K562 (cell line): ENCODE measurements around the gene HOXC11. TPM values are rescaled to one million over a fixed set of nuclear protein-coding genes. Genes with fewer than 3 reads are reported as not detected.

Source experiments
- ATAC-seq: fragments of 200-7000 bp; cut with Tn5 transposase; 3 replicates; pipeline ENCODE4 v1.9.1; 2020; ENCODE audit warnings: moderate library complexity
- BruUV-seq: library from RNA; stranded (reverse); fragments of 400-500 nt; replicated peaks from 2 replicates; lab custom pipeline; 2021; lab: Mats Ljungman, UMichigan
- CTCF ChIA-PET: fragments of 300-600 bp; formaldehyde crosslinking; extraction: SDS; loops from one replicate; lab custom pipeline; 2021; ENCODE audit warnings: low intra/inter-chr PET ratio; lab: Yijun Ruan, JAX
- POLR2A ChIA-PET: fragments of 300-600, 350-650 bp; sonication (Branson Sonifier 250); formaldehyde crosslinking; extraction: SDS; loops from one replicate; lab custom pipeline; 2021; ENCODE audit warnings: antibody characterized with exemption, inconsistent platforms; lab: Yijun Ruan, JAX
- DNase-seq, 4 experiments: peaks; one replicate each; pipeline versions ENCODE4 v3.0.0 to v3.0.0-alpha.2; 2011 to 2018; ENCODE audit warnings: low spot score in 3 of 4, mixed read lengths in 3 of 4; ENCODE audit errors: extremely low read depth in 1 of 4
- FAIRE-seq: peaks from 2 replicates; lab custom pipeline; 2011; peaks lifted over from hg19 to GRCh38; lab: Jason Lieb, UNC
- H2AFZ ChIP-seq: 2 replicates; pipeline ENCODE4 v1.6.0; 2011; ENCODE audit warnings: low read depth, low read length, control low read depth, inconsistent platforms
- H3K27ac ChIP-seq: fragments of 200-600 bp; 3 replicates; pipeline ENCODE4 v1.8.0; 2011; ENCODE audit warnings: low read depth, mild to moderate bottlenecking, control low read depth, inconsistent platforms, low read length, moderate library complexity, mixed read lengths; ENCODE audit errors: extremely low read depth
- H3K27me3 ChIP-seq, 2 experiments: fragments of 300-600 bp in 1 of 2; 2 replicates in 1 of 2; 3 replicates in 1 of 2; pipeline versions ENCODE4 v1.6.0 to v1.8.0; 2011; ENCODE audit warnings: inconsistent platforms in 2 of 2, low read length in 2 of 2, mild to moderate bottlenecking in 1 of 2, mixed read lengths in 1 of 2, moderate library complexity in 1 of 2; ENCODE audit not compliant: control insufficient read depth in 2 of 2, insufficient read depth in 2 of 2
- H3K36me3 ChIP-seq: fragments of 300-600 bp; 3 replicates; pipeline ENCODE4 v1.8.0; 2011; ENCODE audit warnings: mild to moderate bottlenecking, low read length, inconsistent platforms; ENCODE audit not compliant: control insufficient read depth, insufficient read depth
- H3K4me1 ChIP-seq, 2 experiments: fragments of 200-600 bp in 1 of 2; replicated peaks in 1 of 2; 2 replicates in 1 of 2; 3 replicates in 1 of 2; pipeline versions ENCODE4 v1.5.1 to v1.8.0; 2011; ENCODE audit warnings: inconsistent platforms in 2 of 2, low read length in 2 of 2, mild to moderate bottlenecking in 1 of 2, mixed read lengths in 1 of 2, moderate library complexity in 1 of 2; ENCODE audit not compliant: control insufficient read depth in 2 of 2, insufficient read depth in 2 of 2
- H3K4me2 ChIP-seq: 2 replicates; pipeline ENCODE4 v1.6.1; 2011; ENCODE audit warnings: low read length, control low read depth, inconsistent platforms, mixed read lengths; ENCODE audit not compliant: insufficient read depth
- H3K4me3 ChIP-seq: fragments of 200-600 bp; sonication (generic), shearing (Covaris generic); 2 replicates; pipeline ENCODE4 v1.5.1; 2016; ENCODE audit warnings: control low read depth, inconsistent platforms
- H3K79me2 ChIP-seq: fragments of 200-600 bp; 3 replicates; pipeline ENCODE4 v1.8.0; 2011; ENCODE audit warnings: low read length, inconsistent platforms; ENCODE audit not compliant: control insufficient read depth, insufficient read depth
- H3K9ac ChIP-seq, 2 experiments: 2 replicates each; pipeline versions ENCODE4 v1.6.0 to v1.6.1; 2011; ENCODE audit warnings: low read depth in 2 of 2, low read length in 2 of 2, control low read depth in 1 of 2, inconsistent platforms in 1 of 2, mild to moderate bottlenecking in 1 of 2, mixed read lengths in 1 of 2; ENCODE audit not compliant: insufficient read depth in 1 of 2
- H3K9me1 ChIP-seq: one replicate; pipeline ENCODE4 v1.6.0; 2011; ENCODE audit warnings: inconsistent platforms, mild to moderate bottlenecking, low read length, moderate library complexity; ENCODE audit not compliant: control insufficient read depth, insufficient read depth
- H3K9me3 ChIP-seq: replicated peaks from 2 replicates; pipeline ENCODE4 v1.5.1; 2011; ENCODE audit warnings: low read depth, low read length, inconsistent platforms; ENCODE audit not compliant: control insufficient read depth, insufficient read depth
- H4K20me1 ChIP-seq: replicated peaks from 2 replicates; pipeline ENCODE4 v1.6.1; 2011; ENCODE audit warnings: low read length, inconsistent platforms, mixed read lengths; ENCODE audit not compliant: control insufficient read depth, insufficient read depth
- CCNT2 ChIP-seq: IDR thresholded peaks from 2 replicates; pipeline ENCODE4 v1.6.1; 2011; ENCODE audit warnings: borderline replicate concordance, low read depth, mild to moderate bottlenecking, moderate library complexity, mixed read lengths, low read length; ENCODE audit not compliant: insufficient read length; ENCODE audit errors: extremely low read depth
- CEBPG ChIP-seq, 3 experiments: fragments of 200-800 bp in 1 of 3; sonication (Bioruptor generic) in 1 of 3; sonication (generic) in 1 of 3; formaldehyde crosslinking in 1 of 3; IDR thresholded peaks in 2 of 3; conservative IDR thresholded peaks in 1 of 3; 2 replicates each; pipeline versions ENCODE4 v1.6.1 to v1.8.0; 2016 to 2022; ENCODE audit warnings: missing compliant biosample characterization in 2 of 3, missing genetic modification characterization in 2 of 3, mild to moderate bottlenecking in 1 of 3, missing genetic modification reagents in 1 of 3
- EGR1 ChIP-seq: fragments of 450-650 bp; conservative IDR thresholded peaks from 2 replicates; pipeline ENCODE4 v1.6.1; 2017; ENCODE audit warnings: mild to moderate bottlenecking
- POLR2G ChIP-seq: fragments of 200-400 bp; formaldehyde crosslinking; IDR thresholded peaks from 2 replicates; pipeline ENCODE4 v1.6.1; 2017; ENCODE audit warnings: low read depth, mild to moderate bottlenecking, antibody characterized with exemption, low read length, moderate library complexity
- PYGO2 ChIP-seq: fragments of 450-650 bp; IDR thresholded peaks from 2 replicates; pipeline ENCODE4 v1.6.1; 2016; ENCODE audit warnings: mild to moderate bottlenecking, missing genetic modification characterization, moderate library complexity, missing compliant biosample characterization
- ZBTB33 ChIP-seq: sonication (generic); formaldehyde crosslinking; IDR thresholded peaks from 2 replicates; pipeline ENCODE4 v1.8.1; 2023; ENCODE audit warnings: mild to moderate bottlenecking, missing genetic modification reagents
- ZFX ChIP-seq: sonication (generic); formaldehyde crosslinking; IDR thresholded peaks from 2 replicates; pipeline ENCODE4 v1.8.0; 2022; ENCODE audit warnings: mild to moderate bottlenecking, missing genetic modification reagents, moderate library complexity
- ZSCAN32 ChIP-seq: fragments of 450-650 bp; formaldehyde crosslinking; IDR thresholded peaks from 2 replicates; pipeline ENCODE4 v1.4.0; 2020; ENCODE audit warnings: mild to moderate bottlenecking, moderate library complexity
- WGBS: fragments of 100-300 bp; shearing (Covaris generic); methylation state at CpG from one replicate; pipeline ENCODE4 v1.1.6; 2016; ENCODE audit warnings: low coverage, mixed read lengths; ENCODE audit not compliant: insufficient coverage; ENCODE audit errors: missing lambda C conversion rate; 5-methylcytosine and 5-hydroxymethylcytosine counted together
- in situ Hi-C: fragments of 300-500 bp; cut with MboI; formaldehyde crosslinking; loops from 4 replicates; pipeline ENCODE4 v1.15.0; 2018; ENCODE audit warnings: inconsistent platforms, mixed read lengths
- intact Hi-C: fragments of 100-400 bp; cut with micrococcal nuclease; formaldehyde crosslinking; loops from 2 replicates; pipeline ENCODE4 v1.14.2; 2022
- polyA plus RNA-seq, 8 experiments: library from polyadenylated mRNA; depleted of rRNA in 4 of 8; stranded (reverse) in 5 of 8; unstranded in 3 of 8; fragments of >200 nt; fragmentation: Nextera tagmentation in 2 of 8; fragmentation: Illumina TruSeq in 1 of 8; extraction: Ambion mirVana in 2 of 8; extraction: Trizol in 1 of 8; gene quantifications; 2 replicates each; pipeline versions ENCODE4 v1.2.1 to v1.2.3, GENCODE V29; 2011 to 2014; ENCODE audit warnings: inconsistent platforms in 1 of 8, missing spikeins in 1 of 8
- total RNA-seq, 7 experiments: library from RNA; depleted of rRNA in 6 of 7; stranded (reverse); fragments of >200 nt in 6 of 7; fragmentation: Illumina TruSeq in 2 of 7; extraction: Trizol in 2 of 7; gene quantifications; 2 replicates each; pipeline versions ENCODE4 v1.2.1 to v1.2.3, GENCODE V29; 2011 to 2021; ENCODE audit warnings: low replicate concordance in 1 of 7
- TF ChIP-seq, protein P1 (sequence below), 2 experiments: IDR thresholded peaks; 2 replicates each; pipeline ENCODE4 v1.6.1; 2011; ENCODE audit warnings: borderline replicate concordance in 1 of 2, control low read depth in 1 of 2, low read depth in 1 of 2, low read length in 1 of 2, mild to moderate bottlenecking in 1 of 2, mixed read lengths in 1 of 2, moderate library complexity in 1 of 2; ENCODE audit not compliant: insufficient read depth in 1 of 2, insufficient read length in 1 of 2, poor library complexity in 1 of 2, severe bottlenecking in 1 of 2; ENCODE audit errors: extremely low read depth in 1 of 2
- TF ChIP-seq, protein P2 (sequence below), 2 experiments: fragments of 450-650 bp; IDR thresholded peaks; 2 replicates each; pipeline ENCODE4 v1.6.1; 2018; ENCODE audit warnings: mild to moderate bottlenecking in 2 of 2, low read depth in 1 of 2; ENCODE audit not compliant: partially characterized antibody in 2 of 2

The HOXC11 gene
- total and polyA plus RNA-seq, 9 of the 15 experiments (the other 6 are each of a cell fraction or from before 2014, with no cell fraction given), result not detected

- H3K36me3 ChIP-seq, result no peaks in the 10 kb centered on the region
- no TSS peak for BruUV-seq
- 65% methylated on average over 29 of the region's 43 CpGs for WGBS
- peak overlapping the region; percentile 97; the same call in 1 of the 2 replicates for H2AFZ ChIP-seq
- no peaks in the 10 kb centered on the region for H3K9me3 ChIP-seq
- H3K9me1 ChIP-seq, result no peaks in the 10 kb centered on the region
- H3K27me3 ChIP-seq, result no peaks in the 10 kb centered on the region
- TF ChIP-seq, protein P1, sequence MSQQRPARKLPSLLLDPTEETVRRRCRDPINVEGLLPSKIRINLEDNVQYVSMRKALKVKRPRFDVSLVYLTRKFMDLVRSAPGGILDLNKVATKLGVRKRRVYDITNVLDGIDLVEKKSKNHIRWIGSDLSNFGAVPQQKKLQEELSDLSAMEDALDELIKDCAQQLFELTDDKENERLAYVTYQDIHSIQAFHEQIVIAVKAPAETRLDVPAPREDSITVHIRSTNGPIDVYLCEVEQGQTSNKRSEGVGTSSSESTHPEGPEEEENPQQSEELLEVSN (IDR thresholded peaks at IDR 0.05; ENCODE audit: borderline replicate concordance in 1 of 2, extremely low read depth in 1 of 2, insufficient read depth in 1 of 2, insufficient read length in 1 of 2, low read depth in 1 of 2, low read length in 1 of 2, poor library complexity in 1 of 2, severe bottlenecking in 1 of 2), result peak in 1 of 2 experiments; percentile 44
- TF ChIP-seq ZSCAN32 (CRISPR knock-in tag), result no peak
- TF ChIP-seq CEBPG (CRISPR knock-in tag; IDR thresholded peaks at IDR 0.05), result no peak
- TF ChIP-seq CEBPG (tag; conservative IDR thresholded peaks at IDR 0.05 in 1 of 2, IDR thresholded peaks at IDR 0.05 in 1 of 2), result no peak
- peak; percentile 97 for TF ChIP-seq ZBTB33 (CRISPR knock-in tag)
- peak; percentile 25; the same call in 1 of the 2 replicates for TF ChIP-seq ZFX (CRISPR knock-in tag)
- no peak for TF ChIP-seq PYGO2 (tag)
- TF ChIP-seq, protein P2, sequence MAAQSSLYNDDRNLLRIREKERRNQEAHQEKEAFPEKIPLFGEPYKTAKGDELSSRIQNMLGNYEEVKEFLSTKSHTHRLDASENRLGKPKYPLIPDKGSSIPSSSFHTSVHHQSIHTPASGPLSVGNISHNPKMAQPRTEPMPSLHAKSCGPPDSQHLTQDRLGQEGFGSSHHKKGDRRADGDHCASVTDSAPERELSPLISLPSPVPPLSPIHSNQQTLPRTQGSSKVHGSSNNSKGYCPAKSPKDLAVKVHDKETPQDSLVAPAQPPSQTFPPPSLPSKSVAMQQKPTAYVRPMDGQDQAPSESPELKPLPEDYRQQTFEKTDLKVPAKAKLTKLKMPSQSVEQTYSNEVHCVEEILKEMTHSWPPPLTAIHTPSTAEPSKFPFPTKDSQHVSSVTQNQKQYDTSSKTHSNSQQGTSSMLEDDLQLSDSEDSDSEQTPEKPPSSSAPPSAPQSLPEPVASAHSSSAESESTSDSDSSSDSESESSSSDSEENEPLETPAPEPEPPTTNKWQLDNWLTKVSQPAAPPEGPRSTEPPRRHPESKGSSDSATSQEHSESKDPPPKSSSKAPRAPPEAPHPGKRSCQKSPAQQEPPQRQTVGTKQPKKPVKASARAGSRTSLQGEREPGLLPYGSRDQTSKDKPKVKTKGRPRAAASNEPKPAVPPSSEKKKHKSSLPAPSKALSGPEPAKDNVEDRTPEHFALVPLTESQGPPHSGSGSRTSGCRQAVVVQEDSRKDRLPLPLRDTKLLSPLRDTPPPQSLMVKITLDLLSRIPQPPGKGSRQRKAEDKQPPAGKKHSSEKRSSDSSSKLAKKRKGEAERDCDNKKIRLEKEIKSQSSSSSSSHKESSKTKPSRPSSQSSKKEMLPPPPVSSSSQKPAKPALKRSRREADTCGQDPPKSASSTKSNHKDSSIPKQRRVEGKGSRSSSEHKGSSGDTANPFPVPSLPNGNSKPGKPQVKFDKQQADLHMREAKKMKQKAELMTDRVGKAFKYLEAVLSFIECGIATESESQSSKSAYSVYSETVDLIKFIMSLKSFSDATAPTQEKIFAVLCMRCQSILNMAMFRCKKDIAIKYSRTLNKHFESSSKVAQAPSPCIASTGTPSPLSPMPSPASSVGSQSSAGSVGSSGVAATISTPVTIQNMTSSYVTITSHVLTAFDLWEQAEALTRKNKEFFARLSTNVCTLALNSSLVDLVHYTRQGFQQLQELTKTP (IDR thresholded peaks at IDR 0.05; ENCODE audit: low read depth in 1 of 2, partially characterized antibody in 2 of 2), result no peak
- 0 out of 2 replicates have a peak, but pooled peaks have one; percentile 13 for TF ChIP-seq EGR1
- peak; percentile 17 for TF ChIP-seq CCNT2
- TF ChIP-seq POLR2G, result peak; percentile 56
- peaks cover 3% of the 10 kb centered on the region; the same call in 2 of the 3 replicates for H3K79me2 ChIP-seq
- POLR2A ChIA-PET, result no interaction called here
- CTCF ChIA-PET, result interaction anchor here (0.8 kb wide), 1 partner anchor 13 kb away, joined by 3 read pairs; no protein-coding TSS in a partner anchor
- peak overlapping the region; percentile 61 to 90; a peak in 3 of 4 replicates for H3K9ac ChIP-seq
- intact Hi-C loops (loop anchor here (10.0 kb wide), 1 partner anchor 276 kb away; no protein-coding TSS in a partner anchor), in situ Hi-C loops (no loop called here)
- FAIRE-seq, result no peak
- 0 out of 2 replicates have a peak overlapping the region, but pooled peaks have one; percentile 12 for H3K4me3 ChIP-seq
- H3K4me1 ChIP-seq, result peaks cover 10 to 52% of the 10 kb centered on the region in 2 experiments
- no peak for ATAC-seq
- H4K20me1 ChIP-seq, result no peaks in the 10 kb centered on the region
- DNase-seq, result peak in 3 of 4 experiments; percentile 42 to 55 (median 45)
- H3K27ac ChIP-seq, result peak overlapping the region; percentile 86
- no peak overlapping the region for H3K4me2 ChIP-seq
Observed at GRCh38 chr12:54019091-54019811, 46.3 kb downstream of the HOXC11 start.
